Type B pancreatic cell (in vitro differentiated cells): ENCODE measurements around the gene FZD10. TPM values are rescaled to one million over a fixed set of nuclear protein-coding genes. Genes with fewer than 3 reads are reported as not detected.

Source experiments
- DNase-seq: peaks from one replicate; pipeline ENCODE4 v3.0.0; 2021; ENCODE audit warnings: mixed read lengths; ENCODE audit not compliant: unreplicated experiment; ENCODE audit errors: extremely low spot score
- H3K27ac Mint-ChIP-seq: 2 replicates; pipeline ENCODE4 v1.8.0; 2021; ENCODE audit warnings: mild to moderate bottlenecking, mixed read lengths
- H3K27me3 Mint-ChIP-seq: 2 replicates; pipeline ENCODE4 v1.8.0; 2021; ENCODE audit warnings: mixed read lengths
- H3K36me3 Mint-ChIP-seq: 2 replicates; pipeline ENCODE4 v1.8.0; 2021; ENCODE audit warnings: mixed read lengths
- H3K4me1 Mint-ChIP-seq: one replicate; pipeline ENCODE4 v1.8.0; 2021; ENCODE audit warnings: mixed read lengths; ENCODE audit not compliant: unreplicated experiment
- H3K4me3 Mint-ChIP-seq: 2 replicates; pipeline ENCODE4 v1.8.0; 2021; ENCODE audit warnings: mild to moderate bottlenecking, mixed read lengths
- H3K9me3 Mint-ChIP-seq: 2 replicates; pipeline ENCODE4 v1.8.0; 2021; ENCODE audit warnings: mixed read lengths
- CTCF ChIP-seq: fragments of 200-600 bp; sonication (generic); conservative IDR thresholded peaks from 2 replicates; pipeline ENCODE4 v1.5.0; 2021; ENCODE audit warnings: antibody characterized with exemption, mild to moderate bottlenecking
- total RNA-seq: library from RNA; stranded (reverse); gene quantifications from 2 replicates; pipeline ENCODE4 v1.2.1, GENCODE V29; 2021; ENCODE audit warnings: low replicate concordance

Gene FZD10
- total RNA-seq, 1 donor from 2014 or later: 17.7 TPM

DNA sequence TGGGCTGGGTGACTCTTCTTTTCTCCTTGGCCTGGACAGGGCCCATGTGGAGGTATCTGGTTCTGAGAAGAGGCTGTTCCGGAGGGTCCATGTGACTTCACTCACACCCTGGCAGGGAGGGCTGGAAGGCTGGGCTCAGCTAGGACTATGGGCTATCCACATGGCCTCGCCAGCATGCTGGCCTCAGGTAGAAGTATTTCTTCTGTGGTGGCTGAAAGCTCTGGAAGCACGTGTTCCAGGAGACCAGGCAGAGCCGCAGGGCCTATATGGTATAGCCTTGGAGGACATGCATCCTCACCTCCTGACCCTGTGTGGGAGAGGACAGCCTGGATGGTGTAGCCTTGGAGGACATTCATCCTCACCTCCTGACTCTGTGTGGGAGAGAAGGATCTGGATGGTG lies 38.2 kb upstream of the FZD10 start:
- Mint-ChIP-seq H3K4me1 (peaks cover 37% of the 10 kb centered on the region), H3K27ac (no peak overlapping the region), H3K27me3 (peaks cover 26% of the 10 kb centered on the region), H3K9me3 (peaks cover 8% of the 10 kb centered on the region), H3K36me3 (no peaks in the 10 kb centered on the region), H3K4me3 (no peak overlapping the region)
- DNase-seq: no peak
- TF ChIP-seq CTCF: no peak

GRCh38 chr12:130124605-130125244 lies 37.5 kb upstream of the FZD10 start:
- Mint-ChIP-seq H3K36me3 (no peaks in the 10 kb centered on the region), H3K4me1 (peaks cover 37% of the 10 kb centered on the region), H3K4me3 (no peak overlapping the region), H3K9me3 (peaks cover 8% of the 10 kb centered on the region), H3K27me3 (peaks cover 28% of the 10 kb centered on the region), H3K27ac (no peak overlapping the region)
- no peak for DNase-seq
- TF ChIP-seq CTCF: no peak

- no peak for TF ChIP-seq CTCF
- Mint-ChIP-seq H3K4me1 (peaks cover 36% of the 10 kb centered on the region), H3K9me3 (peaks cover 5% of the 10 kb centered on the region), H3K27me3 (peaks cover 26% of the 10 kb centered on the region), H3K27ac (no peak overlapping the region), H3K36me3 (no peaks in the 10 kb centered on the region), H3K4me3 (no peak overlapping the region)
- no peak for DNase-seq
Measured at GRCh38 chr12:130126023-130126432, 36.2 kb upstream of the FZD10 start.

GRCh38 chr12:130127532-130127911 lies 34.7 kb upstream of the FZD10 start:
- H3K4me3 Mint-ChIP-seq: no peak overlapping the region
- H3K27me3 Mint-ChIP-seq: peaks cover 20% of the 10 kb centered on the region
- no peak for TF ChIP-seq CTCF
- H3K9me3 Mint-ChIP-seq: no peaks in the 10 kb centered on the region
- peak overlapping the region; percentile 55 for H3K27ac Mint-ChIP-seq
- DNase-seq: no peak
- peaks cover 30% of the 10 kb centered on the region for H3K4me1 Mint-ChIP-seq
- H3K36me3 Mint-ChIP-seq: no peaks in the 10 kb centered on the region

GRCh38 chr12:130127912-130128789 lies 34.1 kb upstream of the FZD10 start:
- no peaks in the 10 kb centered on the region for H3K9me3 Mint-ChIP-seq
- no peak for TF ChIP-seq CTCF
- no peak overlapping the region for H3K4me3 Mint-ChIP-seq
- H3K36me3 Mint-ChIP-seq: no peaks in the 10 kb centered on the region
- no peak overlapping the region for H3K27ac Mint-ChIP-seq
- H3K27me3 Mint-ChIP-seq: peaks cover 27% of the 10 kb centered on the region
- no peak for DNase-seq
- peaks cover 37% of the 10 kb centered on the region for H3K4me1 Mint-ChIP-seq
